HEK293 (cell line): ENCODE data around the gene TNS1.

Experiments used
- CTCF ChIA-PET: fragments of 350-600 bp; formaldehyde crosslinking; extraction: SDS; loops from one replicate; lab custom pipeline; 2021; ENCODE audit warnings: antibody characterized with exemption; lab: Yijun Ruan, JAX
- POLR2A ChIA-PET: fragments of 300-600 bp; formaldehyde crosslinking; extraction: SDS; loops from one replicate; lab custom pipeline; 2020; ENCODE audit warnings: antibody characterized with exemption, inconsistent platforms; lab: Yijun Ruan, JAX
- H3K27ac ChIP-seq: fragments of 200-500 bp; sonication (Bioruptor generic); 2 replicates; pipeline ENCODE4 v1.5.1; 2014; ENCODE audit warnings: low read depth, low read length, control low read depth, inconsistent platforms; ENCODE audit errors: extremely low read depth
- H3K36me3 ChIP-seq, 2 experiments: fragments of 200-500 bp in 1 of 2; sonication (Bioruptor generic) in 1 of 2; 1 replicate in 1 of 2; 2 replicates in 1 of 2; pipeline ENCODE4 v1.5.1; 2014 to 2017; ENCODE audit warnings: inconsistent platforms in 2 of 2, low read length in 2 of 2; ENCODE audit not compliant: control insufficient read depth in 2 of 2, insufficient read depth in 1 of 2
- H3K4me1 ChIP-seq: fragments of 200-500 bp; sonication (Bioruptor generic); 2 replicates; pipeline ENCODE4 v1.5.1; 2014; ENCODE audit warnings: mild to moderate bottlenecking, low read length, inconsistent platforms; ENCODE audit not compliant: control insufficient read depth, insufficient read depth
- H3K4me3 ChIP-seq: 2 replicates; pipeline ENCODE4 v1.5.1; 2011; ENCODE audit warnings: low read depth, mild to moderate bottlenecking, control low read depth, low read length, moderate library complexity
- H3K9me3 ChIP-seq: fragments of 200-500 bp; sonication (Bioruptor generic); 2 replicates; pipeline ENCODE4 v1.5.1; 2014; ENCODE audit warnings: low read depth, low read length, inconsistent platforms; ENCODE audit not compliant: control insufficient read depth, insufficient read depth
- EGR2 ChIP-seq: fragments of 450-650 bp; formaldehyde crosslinking; IDR thresholded peaks from 2 replicates; pipeline ENCODE4 v1.5.1; 2016; ENCODE audit warnings: low read depth, missing biosample characterization, missing genetic modification characterization
- FEZF1 ChIP-seq: fragments of 450-650 bp; formaldehyde crosslinking; IDR thresholded peaks from 2 replicates; pipeline ENCODE4 v1.5.1; 2016; ENCODE audit warnings: missing biosample characterization, missing genetic modification characterization
- MEIS1 ChIP-seq: sonication (generic); formaldehyde crosslinking; IDR thresholded peaks from 2 replicates; pipeline ENCODE4 v1.8.1; 2022; ENCODE audit warnings: missing genetic modification reagents, mild to moderate bottlenecking, borderline replicate concordance
- ZFHX2 ChIP-seq: fragments of 450-650 bp; formaldehyde crosslinking; conservative IDR thresholded peaks from 2 replicates; pipeline ENCODE4 v1.5.1; 2016; ENCODE audit warnings: missing biosample characterization, missing genetic modification characterization
- ZNF18 ChIP-seq: fragments of 450-650 bp; formaldehyde crosslinking; IDR thresholded peaks from 2 replicates; pipeline ENCODE4 v1.5.1; 2016; ENCODE audit warnings: missing biosample characterization, missing genetic modification characterization
- ZNF23 ChIP-seq: fragments of 450-650 bp; formaldehyde crosslinking; IDR thresholded peaks from 2 replicates; pipeline ENCODE4 v1.5.1; 2016; ENCODE audit warnings: missing biosample characterization, missing genetic modification characterization, borderline replicate concordance
- ZNF791 ChIP-seq: fragments of 450-650 bp; formaldehyde crosslinking; IDR thresholded peaks from 2 replicates; pipeline ENCODE4 v1.5.1; 2016; ENCODE audit warnings: missing biosample characterization, missing genetic modification characterization
- ZNF792 ChIP-seq: fragments of 450-650 bp; formaldehyde crosslinking; IDR thresholded peaks from 2 replicates; pipeline ENCODE4 v1.5.1; 2016; ENCODE audit warnings: missing biosample characterization, missing genetic modification characterization
- TF ChIP-seq, protein P1 (sequence below): fragments of 450-650 bp; formaldehyde crosslinking; IDR thresholded peaks from 2 replicates; pipeline ENCODE4 v1.5.1; 2016; ENCODE audit warnings: missing biosample characterization, missing genetic modification characterization
- TF ChIP-seq, protein P2 (sequence below): fragments of 450-650 bp; formaldehyde crosslinking; IDR thresholded peaks from 2 replicates; pipeline ENCODE4 v1.5.1; 2016; ENCODE audit warnings: missing biosample characterization, missing genetic modification characterization

TNS1 gene

GRCh38 chr2:217992061-217992460 is 10.7 kb downstream of the TNS1 start:
- ChIA-PET CTCF (interaction anchor here (0.6 to 6.9 kb wide), 6 partner anchors 34 to 209 kb away, joined by 3 to 107 read pairs (median 8); no protein-coding TSS in a partner anchor), POLR2A (no interaction called here)
- Histone ChIP-seq H3K27ac (no peak overlapping the region), H3K4me1 (peaks cover 4% of the 10 kb centered on the region; the same call in 1 of the 2 replicates), H3K4me3 (no peak overlapping the region), H3K36me3 (no peaks in the 10 kb centered on the region), H3K9me3 (no peaks in the 10 kb centered on the region)
- peak; percentile 28; the same call in 1 of the 2 replicates for TF ChIP-seq EGR2 (tag by site-specific recombination)
- TF ChIP-seq ZFHX2 (tag by site-specific recombination), result peak; percentile 36; the same call in 1 of the 2 replicates
- TF ChIP-seq FEZF1 (tag by site-specific recombination), result no peak

DNA sequence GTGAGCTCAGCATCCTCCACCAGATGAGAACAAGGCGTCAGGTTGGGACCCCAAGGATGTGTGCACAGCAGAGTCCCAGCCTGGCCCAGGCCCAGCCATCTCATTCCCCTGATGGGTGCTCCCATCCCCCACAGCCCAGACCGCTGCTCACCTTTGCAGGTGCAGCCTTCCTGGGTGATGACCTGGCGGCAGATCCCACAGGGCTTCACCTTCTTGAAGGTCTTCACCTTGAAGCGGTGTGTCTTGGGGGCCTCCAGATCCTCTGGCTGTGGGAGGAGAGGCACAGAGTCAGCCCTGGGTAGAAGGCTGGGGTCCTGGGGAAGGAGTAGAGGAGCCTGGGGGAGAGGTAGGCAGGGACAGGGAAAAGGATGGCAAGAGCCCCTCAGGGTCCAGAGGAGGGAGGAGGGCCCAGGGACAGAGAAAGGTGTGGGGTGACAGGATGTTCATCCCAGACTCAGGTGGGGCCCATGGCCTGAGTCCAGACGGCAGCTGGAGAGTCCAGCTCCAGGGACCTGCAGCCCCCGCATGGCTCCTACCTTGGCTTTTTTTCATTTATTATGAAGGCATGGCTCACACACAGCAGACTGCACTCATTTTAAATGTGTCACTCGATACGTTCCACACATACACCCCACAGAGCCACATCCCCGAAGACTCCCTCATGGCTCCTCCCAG is 11.9 kb downstream of the TNS1 start:
- Histone ChIP-seq H3K36me3 (no peaks in the 10 kb centered on the region), H3K27ac (no peak overlapping the region), H3K9me3 (no peaks in the 10 kb centered on the region), H3K4me1 (peaks cover 4% of the 10 kb centered on the region; the same call in 1 of the 2 replicates), H3K4me3 (no peak overlapping the region)
- POLR2A ChIA-PET, result no interaction called here
- no peak for TF ChIP-seq ZNF23 (tag by site-specific recombination)
- CTCF ChIA-PET, result interaction anchor here (0.5 to 6.9 kb wide), 4 partner anchors 104 to 346 kb away, joined by 3 to 107 read pairs (median 4); no protein-coding TSS in a partner anchor

- H3K9me3 ChIP-seq, result no peaks in the 10 kb centered on the region
- ChIA-PET CTCF (interaction anchor here (0.5 to 6.9 kb wide), 4 partner anchors 104 to 346 kb away, joined by 3 to 107 read pairs (median 4); no protein-coding TSS in a partner anchor), POLR2A (no interaction called here)
- no peak overlapping the region for H3K4me3 ChIP-seq
- H3K27ac ChIP-seq, result no peak overlapping the region
- no peaks in the 10 kb centered on the region for H3K36me3 ChIP-seq
- H3K4me1 ChIP-seq, result peaks cover 4% of the 10 kb centered on the region; the same call in 1 of the 2 replicates
- no peak for TF ChIP-seq ZNF18 (tag by site-specific recombination)
- TF ChIP-seq, protein P1, sequence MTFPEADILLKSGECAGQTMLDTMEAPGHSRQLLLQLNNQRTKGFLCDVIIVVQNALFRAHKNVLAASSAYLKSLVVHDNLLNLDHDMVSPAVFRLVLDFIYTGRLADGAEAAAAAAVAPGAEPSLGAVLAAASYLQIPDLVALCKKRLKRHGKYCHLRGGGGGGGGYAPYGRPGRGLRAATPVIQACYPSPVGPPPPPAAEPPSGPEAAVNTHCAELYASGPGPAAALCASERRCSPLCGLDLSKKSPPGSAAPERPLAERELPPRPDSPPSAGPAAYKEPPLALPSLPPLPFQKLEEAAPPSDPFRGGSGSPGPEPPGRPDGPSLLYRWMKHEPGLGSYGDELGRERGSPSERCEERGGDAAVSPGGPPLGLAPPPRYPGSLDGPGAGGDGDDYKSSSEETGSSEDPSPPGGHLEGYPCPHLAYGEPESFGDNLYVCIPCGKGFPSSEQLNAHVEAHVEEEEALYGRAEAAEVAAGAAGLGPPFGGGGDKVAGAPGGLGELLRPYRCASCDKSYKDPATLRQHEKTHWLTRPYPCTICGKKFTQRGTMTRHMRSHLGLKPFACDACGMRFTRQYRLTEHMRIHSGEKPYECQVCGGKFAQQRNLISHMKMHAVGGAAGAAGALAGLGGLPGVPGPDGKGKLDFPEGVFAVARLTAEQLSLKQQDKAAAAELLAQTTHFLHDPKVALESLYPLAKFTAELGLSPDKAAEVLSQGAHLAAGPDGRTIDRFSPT (tag by site-specific recombination), result peak; percentile 50; the same call in 1 of the 2 replicates
- TF ChIP-seq, protein P2, sequence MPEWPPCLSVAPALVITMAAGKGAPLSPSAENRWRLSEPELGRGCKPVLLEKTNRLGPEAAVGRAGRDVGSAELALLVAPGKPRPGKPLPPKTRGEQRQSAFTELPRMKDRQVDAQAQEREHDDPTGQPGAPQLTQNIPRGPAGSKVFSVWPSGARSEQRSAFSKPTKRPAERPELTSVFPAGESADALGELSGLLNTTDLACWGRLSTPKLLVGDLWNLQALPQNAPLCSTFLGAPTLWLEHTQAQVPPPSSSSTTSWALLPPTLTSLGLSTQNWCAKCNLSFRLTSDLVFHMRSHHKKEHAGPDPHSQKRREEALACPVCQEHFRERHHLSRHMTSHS (tag by site-specific recombination), result no peak
Observed at GRCh38 chr2:217990389-217990788, 12.4 kb downstream of the TNS1 start.

- H3K9me3 ChIP-seq, result no peaks in the 10 kb centered on the region
- no peaks in the 10 kb centered on the region for H3K36me3 ChIP-seq
- peaks cover 4% of the 10 kb centered on the region; the same call in 1 of the 2 replicates for H3K4me1 ChIP-seq
- no peak overlapping the region for H3K4me3 ChIP-seq
- no peak overlapping the region for H3K27ac ChIP-seq
- ChIA-PET POLR2A (no interaction called here), CTCF (interaction anchor here (0.5 to 5.0 kb wide), 27 partner anchors 10 to 693 kb away, joined by 3 to 65 read pairs (median 4); no protein-coding TSS in a partner anchor)
- TF ChIP-seq ZNF792 (no peak), ZNF791 (tag by site-specific recombination) (no peak), MEIS1 (CRISPR knock-in tag) (no peak), ZFHX2 (tag by site-specific recombination) (peak; percentile 64), EGR2 (tag by site-specific recombination) (0 out of 2 replicates have a peak, but pooled peaks have one; percentile 57)
Observed at GRCh38 chr2:217989221-217989948, 13.4 kb downstream of the TNS1 start.
